K562 (cell line): ENCODE results near the gene SCARF2. TPM values are rescaled to one million over a fixed set of nuclear protein-coding genes. Genes with fewer than 3 reads are reported as not detected.

ENCODE experiments used
- KLF6 ChIP-seq: fragments of 250-450 bp; sonication (Bioruptor Pico); IDR thresholded peaks from 2 replicates; pipeline ENCODE4 v1.4.0; 2020; ENCODE audit warnings: mild to moderate bottlenecking, moderate library complexity, borderline replicate concordance
- MXI1 ChIP-seq: IDR thresholded peaks from 2 replicates; pipeline ENCODE4 v1.6.1; 2011; ENCODE audit warnings: low read depth, mild to moderate bottlenecking, improper control_type of control experiment, low read length
- POLR2AphosphoS5 ChIP-seq: IDR thresholded peaks from 2 replicates; pipeline ENCODE4 v1.6.1; 2011; ENCODE audit warnings: mild to moderate bottlenecking, low read depth, low read length, moderate library complexity; ENCODE audit not compliant: control insufficient read depth, insufficient read depth
- TEAD2 ChIP-seq: fragments of 450-650 bp; IDR thresholded peaks from 2 replicates; pipeline ENCODE4 v1.6.1; 2016; ENCODE audit warnings: missing genetic modification characterization, control low read depth, missing compliant biosample characterization
- ZNF224 ChIP-seq: sonication (generic); formaldehyde crosslinking; IDR thresholded peaks from 2 replicates; pipeline ENCODE4 v1.8.0; 2022; ENCODE audit warnings: mild to moderate bottlenecking, missing genetic modification reagents
- ZNF311 ChIP-seq: fragments of 250-450 bp; sonication (Bioruptor Pico); IDR thresholded peaks from 2 replicates; pipeline ENCODE4 v1.4.0; 2020; ENCODE audit warnings: mild to moderate bottlenecking, moderate library complexity
- ZNF79 ChIP-seq: fragments of 250-450 bp; sonication (Bioruptor Pico); IDR thresholded peaks from 2 replicates; pipeline ENCODE4 v1.4.0; 2020; ENCODE audit warnings: low read depth, mild to moderate bottlenecking, moderate library complexity
- polyA plus RNA-seq, 8 experiments: library from polyadenylated mRNA; depleted of rRNA in 4 of 8; stranded (reverse) in 5 of 8; unstranded in 3 of 8; fragments of >200 nt; fragmentation: Nextera tagmentation in 2 of 8; fragmentation: Illumina TruSeq in 1 of 8; extraction: Ambion mirVana in 2 of 8; extraction: Trizol in 1 of 8; gene quantifications; 2 replicates each; pipeline versions ENCODE4 v1.2.1 to v1.2.3, GENCODE V29; 2011 to 2014; ENCODE audit warnings: inconsistent platforms in 1 of 8, missing spikeins in 1 of 8
- total RNA-seq, 7 experiments: library from RNA; depleted of rRNA in 6 of 7; stranded (reverse); fragments of >200 nt in 6 of 7; fragmentation: Illumina TruSeq in 2 of 7; extraction: Trizol in 2 of 7; gene quantifications; 2 replicates each; pipeline versions ENCODE4 v1.2.1 to v1.2.3, GENCODE V29; 2011 to 2021; ENCODE audit warnings: low replicate concordance in 1 of 7
- TF ChIP-seq, protein P1 (sequence below), 2 experiments: fragments of 450-650 bp; IDR thresholded peaks; 2 replicates each; pipeline ENCODE4 v1.6.1; 2016
- TF ChIP-seq, protein P2 (sequence below), 2 experiments: fragments of 450-650 bp; IDR thresholded peaks; 2 replicates each; pipeline ENCODE4 v1.6.1; 2016; ENCODE audit warnings: mild to moderate bottlenecking in 2 of 2, borderline replicate concordance in 1 of 2, low read depth in 1 of 2, moderate library complexity in 1 of 2
- TF ChIP-seq, protein P3 (sequence below): fragments of 250-450 bp; sonication (Bioruptor Pico); IDR thresholded peaks from 2 replicates; pipeline ENCODE4 v1.4.0; 2020

The SCARF2 gene
- total and polyA plus RNA-seq, 9 of the 15 experiments (the other 6 are each of a cell fraction or from before 2014, with no cell fraction given): 0.06 to 0.32 (median 0.21) TPM; not detected in 5

DNA sequence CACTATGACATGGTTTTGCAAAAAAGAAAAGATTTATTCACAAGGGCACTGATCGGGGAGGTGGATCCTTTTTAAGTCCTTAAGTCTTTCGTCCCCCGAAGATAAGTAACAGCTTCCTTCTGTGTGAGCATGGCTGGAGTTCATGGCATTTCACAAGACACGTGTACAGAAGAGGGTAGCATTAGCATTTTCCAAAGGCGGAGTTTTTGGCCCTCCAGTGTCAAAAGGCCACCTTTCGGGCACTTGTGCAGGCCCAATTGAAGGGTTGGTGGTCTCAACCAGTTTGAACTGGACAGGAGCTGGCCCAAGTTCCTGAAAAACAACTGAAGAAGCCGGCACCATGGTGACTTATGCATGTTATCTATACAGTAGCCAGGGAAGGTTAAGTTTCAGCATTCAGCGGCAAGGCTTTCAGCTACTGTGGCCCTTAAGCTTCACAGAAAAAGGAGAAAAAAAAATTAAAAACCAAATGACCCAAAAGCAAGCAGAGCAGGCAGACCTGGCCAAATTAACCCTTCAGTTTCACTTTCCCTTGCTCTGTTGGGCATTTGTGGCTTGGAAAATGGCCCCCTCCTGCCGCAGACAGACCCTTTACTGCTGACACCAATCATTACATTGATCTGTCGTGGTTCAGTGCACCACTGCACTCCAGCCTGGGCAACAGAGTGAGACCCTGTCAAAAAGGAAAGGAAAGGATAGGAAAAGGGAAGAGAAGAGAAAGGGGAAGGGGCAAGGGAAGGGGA lies 25.0 kb downstream of the SCARF2 start (continued):
- TF ChIP-seq, protein P1, sequence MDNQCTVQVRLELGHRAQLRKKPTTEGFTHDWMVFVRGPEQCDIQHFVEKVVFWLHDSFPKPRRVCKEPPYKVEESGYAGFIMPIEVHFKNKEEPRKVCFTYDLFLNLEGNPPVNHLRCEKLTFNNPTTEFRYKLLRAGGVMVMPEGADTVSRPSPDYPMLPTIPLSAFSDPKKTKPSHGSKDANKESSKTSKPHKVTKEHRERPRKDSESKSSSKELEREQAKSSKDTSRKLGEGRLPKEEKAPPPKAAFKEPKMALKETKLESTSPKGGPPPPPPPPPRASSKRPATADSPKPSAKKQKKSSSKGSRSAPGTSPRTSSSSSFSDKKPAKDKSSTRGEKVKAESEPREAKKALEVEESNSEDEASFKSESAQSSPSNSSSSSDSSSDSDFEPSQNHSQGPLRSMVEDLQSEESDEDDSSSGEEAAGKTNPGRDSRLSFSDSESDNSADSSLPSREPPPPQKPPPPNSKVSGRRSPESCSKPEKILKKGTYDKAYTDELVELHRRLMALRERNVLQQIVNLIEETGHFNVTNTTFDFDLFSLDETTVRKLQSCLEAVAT (IDR thresholded peaks at IDR 0.05): no peak
- TF ChIP-seq POLR2AphosphoS5 (no peak), MXI1 (no peak), KLF6 (CRISPR knock-in tag) (no peak; the same call in 1 of the 2 replicates), ZNF224 (CRISPR knock-in tag) (no peak), TEAD2 (no peak; the same call in 1 of the 2 replicates), ZNF311 (CRISPR knock-in tag) (no peak; the same call in 1 of the 2 replicates), ZNF79 (no peak)
- TF ChIP-seq, protein P2, sequence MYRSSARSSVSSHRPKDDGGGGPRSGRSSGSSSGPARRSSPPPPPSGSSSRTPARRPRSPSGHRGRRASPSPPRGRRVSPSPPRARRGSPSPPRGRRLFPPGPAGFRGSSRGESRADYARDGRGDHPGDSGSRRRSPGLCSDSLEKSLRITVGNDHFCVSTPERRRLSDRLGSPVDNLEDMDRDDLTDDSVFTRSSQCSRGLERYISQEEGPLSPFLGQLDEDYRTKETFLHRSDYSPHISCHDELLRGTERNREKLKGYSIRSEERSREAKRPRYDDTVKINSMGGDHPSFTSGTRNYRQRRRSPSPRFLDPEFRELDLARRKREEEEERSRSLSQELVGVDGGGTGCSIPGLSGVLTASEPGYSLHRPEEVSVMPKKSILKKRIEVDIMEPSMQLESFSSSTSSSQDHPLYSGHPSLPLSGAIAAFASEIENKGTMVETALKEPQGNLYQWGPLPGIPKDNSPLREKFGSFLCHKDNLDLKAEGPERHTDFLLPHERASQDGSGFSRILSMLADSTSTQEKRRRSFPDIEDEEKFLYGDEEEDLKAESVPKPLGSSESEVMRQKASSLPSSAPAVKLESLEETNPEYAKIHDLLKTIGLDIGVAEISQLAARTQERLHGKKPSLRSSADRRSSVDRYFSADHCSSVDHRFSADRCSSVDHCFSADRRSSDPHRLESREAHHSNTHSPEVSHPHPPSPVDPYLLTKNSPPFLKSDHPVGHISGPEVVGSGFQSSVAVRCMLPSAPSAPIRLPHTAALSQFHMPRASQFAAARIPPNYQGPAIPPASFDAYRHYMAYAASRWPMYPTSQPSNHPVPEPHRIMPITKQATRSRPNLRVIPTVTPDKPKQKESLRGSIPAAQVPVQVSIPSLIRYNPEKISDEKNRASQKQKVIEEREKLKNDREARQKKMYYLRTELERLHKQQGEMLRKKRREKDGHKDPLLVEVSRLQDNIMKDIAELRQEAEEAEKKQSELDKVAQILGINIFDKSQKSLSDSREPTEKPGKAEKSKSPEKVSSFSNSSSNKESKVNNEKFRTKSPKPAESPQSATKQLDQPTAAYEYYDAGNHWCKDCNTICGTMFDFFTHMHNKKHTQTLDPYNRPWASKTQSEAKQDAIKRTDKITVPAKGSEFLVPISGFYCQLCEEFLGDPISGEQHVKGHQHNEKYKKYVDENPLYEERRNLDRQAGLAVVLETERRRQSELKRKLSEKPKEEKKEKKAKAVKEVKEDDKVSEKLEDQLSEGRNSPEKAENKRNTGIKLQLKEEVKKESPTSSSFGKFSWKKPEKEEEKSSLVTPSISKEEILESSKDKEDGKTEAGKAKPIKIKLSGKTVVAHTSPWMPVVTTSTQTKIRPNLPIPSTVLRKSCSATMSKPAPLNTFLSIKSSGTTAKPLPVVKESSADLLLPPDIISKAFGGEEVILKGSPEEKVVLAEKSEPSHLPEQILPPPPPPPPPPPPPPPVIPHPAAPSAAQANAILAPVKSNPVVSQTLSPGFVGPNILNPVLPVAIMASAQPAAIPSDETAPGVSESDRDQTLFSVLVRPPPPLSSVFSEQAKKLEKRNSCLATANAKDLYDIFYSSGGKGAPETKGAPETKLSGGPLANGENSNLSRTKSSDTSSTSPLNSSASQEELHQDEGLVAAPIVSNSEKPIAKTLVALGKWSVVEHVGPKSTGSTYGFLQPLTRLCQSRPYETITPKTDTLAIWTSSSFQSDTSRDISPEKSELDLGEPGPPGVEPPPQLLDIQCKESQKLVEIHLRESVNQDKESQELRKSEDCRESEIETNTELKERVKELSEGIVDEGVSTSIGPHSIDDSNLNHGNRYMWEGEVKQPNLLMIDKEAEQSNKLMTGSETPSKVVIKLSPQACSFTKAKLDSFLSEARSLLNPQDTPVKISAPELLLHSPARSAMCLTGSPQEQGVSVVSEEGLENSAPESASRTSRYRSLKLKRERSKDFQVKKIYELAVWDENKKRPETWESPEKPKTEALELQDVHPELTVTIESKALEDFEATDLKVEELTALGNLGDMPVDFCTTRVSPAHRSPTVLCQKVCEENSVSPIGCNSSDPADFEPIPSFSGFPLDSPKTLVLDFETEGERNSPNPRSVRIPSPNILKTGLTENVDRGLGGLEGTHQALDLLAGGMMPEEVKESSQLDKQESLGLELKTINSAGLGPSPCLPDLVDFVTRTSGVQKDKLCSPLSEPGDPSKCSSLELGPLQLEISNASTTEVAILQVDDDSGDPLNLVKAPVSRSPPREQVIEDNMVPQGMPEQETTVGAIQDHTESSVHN (IDR thresholded peaks at IDR 0.05; ENCODE audit: borderline replicate concordance in 1 of 2, low read depth in 1 of 2): 0 out of 4 replicates have a peak, but pooled peaks of 1 of the 2 experiments have one; percentile 18
- TF ChIP-seq, protein P3, sequence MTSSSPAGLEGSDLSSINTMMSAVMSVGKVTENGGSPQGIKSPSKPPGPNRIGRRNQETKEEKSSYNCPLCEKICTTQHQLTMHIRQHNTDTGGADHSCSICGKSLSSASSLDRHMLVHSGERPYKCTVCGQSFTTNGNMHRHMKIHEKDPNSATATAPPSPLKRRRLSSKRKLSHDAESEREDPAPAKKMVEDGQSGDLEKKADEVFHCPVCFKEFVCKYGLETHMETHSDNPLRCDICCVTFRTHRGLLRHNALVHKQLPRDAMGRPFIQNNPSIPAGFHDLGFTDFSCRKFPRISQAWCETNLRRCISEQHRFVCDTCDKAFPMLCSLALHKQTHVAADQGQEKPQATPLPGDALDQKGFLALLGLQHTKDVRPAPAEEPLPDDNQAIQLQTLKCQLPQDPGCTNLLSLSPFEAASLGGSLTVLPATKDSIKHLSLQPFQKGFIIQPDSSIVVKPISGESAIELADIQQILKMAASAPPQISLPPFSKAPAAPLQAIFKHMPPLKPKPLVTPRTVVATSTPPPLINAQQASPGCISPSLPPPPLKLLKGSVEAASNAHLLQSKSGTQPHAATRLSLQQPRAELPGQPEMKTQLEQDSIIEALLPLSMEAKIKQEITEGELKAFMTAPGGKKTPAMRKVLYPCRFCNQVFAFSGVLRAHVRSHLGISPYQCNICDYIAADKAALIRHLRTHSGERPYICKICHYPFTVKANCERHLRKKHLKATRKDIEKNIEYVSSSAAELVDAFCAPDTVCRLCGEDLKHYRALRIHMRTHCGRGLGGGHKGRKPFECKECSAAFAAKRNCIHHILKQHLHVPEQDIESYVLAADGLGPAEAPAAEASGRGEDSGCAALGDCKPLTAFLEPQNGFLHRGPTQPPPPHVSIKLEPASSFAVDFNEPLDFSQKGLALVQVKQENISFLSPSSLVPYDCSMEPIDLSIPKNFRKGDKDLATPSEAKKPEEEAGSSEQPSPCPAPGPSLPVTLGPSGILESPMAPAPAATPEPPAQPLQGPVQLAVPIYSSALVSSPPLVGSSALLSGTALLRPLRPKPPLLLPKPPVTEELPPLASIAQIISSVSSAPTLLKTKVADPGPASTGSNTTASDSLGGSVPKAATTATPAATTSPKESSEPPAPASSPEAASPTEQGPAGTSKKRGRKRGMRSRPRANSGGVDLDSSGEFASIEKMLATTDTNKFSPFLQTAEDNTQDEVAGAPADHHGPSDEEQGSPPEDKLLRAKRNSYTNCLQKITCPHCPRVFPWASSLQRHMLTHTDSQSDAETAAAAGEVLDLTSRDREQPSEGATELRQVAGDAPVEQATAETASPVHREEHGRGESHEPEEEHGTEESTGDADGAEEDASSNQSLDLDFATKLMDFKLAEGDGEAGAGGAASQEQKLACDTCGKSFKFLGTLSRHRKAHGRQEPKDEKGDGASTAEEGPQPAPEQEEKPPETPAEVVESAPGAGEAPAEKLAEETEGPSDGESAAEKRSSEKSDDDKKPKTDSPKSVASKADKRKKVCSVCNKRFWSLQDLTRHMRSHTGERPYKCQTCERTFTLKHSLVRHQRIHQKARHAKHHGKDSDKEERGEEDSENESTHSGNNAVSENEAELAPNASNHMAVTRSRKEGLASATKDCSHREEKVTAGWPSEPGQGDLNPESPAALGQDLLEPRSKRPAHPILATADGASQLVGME (CRISPR knock-in tag): no peak
